HG02759 (cell line): ENCODE results near the gene INS.

Experiments
- ATAC-seq: cut with Tn5 transposase; IDR thresholded peaks from one replicate; pipeline ENCODE4 v1.9.1; 2021; ENCODE audit warnings: mild to moderate bottlenecking, moderate library complexity; ENCODE audit not compliant: unreplicated experiment

Gene INS

GRCh38 chr11:2167141-2168045 lies 6.4 kb upstream of the INS start:
- no peak for ATAC-seq

DNA sequence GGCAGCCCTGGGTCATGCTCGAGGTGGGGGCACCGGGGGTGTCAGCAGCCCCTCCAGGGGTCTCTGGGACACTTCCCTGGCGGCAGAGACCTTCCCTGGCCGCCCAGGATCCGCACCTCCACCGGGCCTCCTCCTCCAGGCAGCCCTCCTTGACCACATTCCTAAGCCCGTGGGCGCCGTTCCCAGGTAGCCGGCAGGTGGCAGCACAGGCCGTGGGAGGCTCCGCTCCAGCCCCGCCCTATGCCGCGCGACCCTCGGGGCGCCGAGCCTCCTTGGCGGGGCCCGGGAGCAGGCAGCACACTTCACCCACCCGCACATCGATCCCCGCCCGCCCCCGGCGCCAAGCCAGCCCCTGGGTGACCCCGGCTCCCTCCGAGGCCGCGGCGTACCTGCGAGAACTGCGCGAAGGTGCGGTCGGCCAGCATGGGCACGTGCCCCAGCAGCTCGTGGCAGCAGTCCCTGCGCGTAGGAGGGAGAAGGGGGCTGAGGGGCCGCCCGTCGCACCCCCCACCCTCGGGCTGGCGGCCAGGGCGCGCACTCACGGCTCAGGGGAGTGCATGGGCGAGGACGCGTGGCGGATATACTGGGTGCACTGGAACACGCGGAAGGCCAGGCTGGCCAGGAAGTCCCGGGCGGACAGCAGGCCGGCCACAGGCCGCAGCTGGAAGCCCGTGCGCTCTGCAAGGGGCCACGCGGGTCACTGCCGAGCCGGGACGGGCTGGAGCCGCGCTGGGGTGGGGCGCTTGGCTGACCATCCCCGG lies 5.3 kb upstream of the INS start:
- ATAC-seq = no peak

DNA sequence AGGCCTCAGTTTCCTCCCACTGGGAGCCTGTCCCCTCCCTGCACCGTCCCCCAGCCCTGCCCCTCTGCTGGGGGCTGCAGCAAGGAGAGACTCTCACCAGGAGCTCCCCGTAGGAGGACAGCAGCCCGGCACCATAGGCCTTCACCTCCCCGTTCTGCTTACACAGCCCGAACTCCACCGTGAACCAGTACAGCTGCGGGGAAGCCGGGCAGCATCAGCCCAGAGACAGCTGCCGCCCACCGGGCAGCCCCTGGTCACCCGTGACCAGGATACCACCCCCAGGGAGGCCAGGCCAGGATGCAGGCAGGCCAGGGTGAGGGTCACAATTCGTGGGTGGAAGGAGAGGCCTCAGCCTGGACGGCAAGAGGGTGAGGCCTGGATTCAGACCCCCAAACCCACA lies 4.6 kb upstream of the INS start:
- ATAC-seq = no peak

GRCh38 chr11:2164861-2165555 lies 4.0 kb upstream of the INS start:
- ATAC-seq = no peak

- no peak for ATAC-seq
Measured at GRCh38 chr11:2164081-2164480, 3.1 kb upstream of the INS start.

- no peak for ATAC-seq
Measured at GRCh38 chr11:2163428-2163978, 2.5 kb upstream of the INS start.

GRCh38 chr11:2159536-2160413 lies 1.2 kb downstream of the INS start:
- no peak for ATAC-seq

- no peak for ATAC-seq
Measured at GRCh38 chr11:2158966-2159365, 2.0 kb downstream of the INS start.

DNA sequence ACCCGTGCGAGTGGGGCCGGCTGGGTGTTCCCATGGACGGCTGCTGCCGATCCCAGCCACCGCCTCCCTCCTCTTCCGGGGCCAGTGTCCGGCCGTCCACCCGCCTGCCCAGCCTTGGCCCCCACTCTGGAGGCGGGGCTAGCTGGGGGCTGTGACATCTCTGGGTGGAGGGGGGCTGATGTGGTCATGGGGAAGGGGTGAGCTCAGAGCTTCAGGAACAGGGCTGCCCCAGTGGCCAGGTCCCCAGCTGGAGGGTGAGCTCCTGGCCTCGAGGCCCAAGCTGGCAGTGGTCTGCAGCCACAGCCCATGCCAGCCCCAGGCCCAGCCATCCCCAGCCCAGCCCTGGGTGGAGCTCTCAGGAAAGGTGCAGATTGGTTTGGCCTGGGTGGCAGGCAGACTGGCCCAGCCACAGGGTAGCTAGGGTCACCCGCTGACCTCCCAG lies 2.7 kb downstream of the INS start:
- ATAC-seq = no peak

- ATAC-seq = no peak
Measured at GRCh38 chr11:2157294-2158040, 3.5 kb downstream of the INS start.

DNA sequence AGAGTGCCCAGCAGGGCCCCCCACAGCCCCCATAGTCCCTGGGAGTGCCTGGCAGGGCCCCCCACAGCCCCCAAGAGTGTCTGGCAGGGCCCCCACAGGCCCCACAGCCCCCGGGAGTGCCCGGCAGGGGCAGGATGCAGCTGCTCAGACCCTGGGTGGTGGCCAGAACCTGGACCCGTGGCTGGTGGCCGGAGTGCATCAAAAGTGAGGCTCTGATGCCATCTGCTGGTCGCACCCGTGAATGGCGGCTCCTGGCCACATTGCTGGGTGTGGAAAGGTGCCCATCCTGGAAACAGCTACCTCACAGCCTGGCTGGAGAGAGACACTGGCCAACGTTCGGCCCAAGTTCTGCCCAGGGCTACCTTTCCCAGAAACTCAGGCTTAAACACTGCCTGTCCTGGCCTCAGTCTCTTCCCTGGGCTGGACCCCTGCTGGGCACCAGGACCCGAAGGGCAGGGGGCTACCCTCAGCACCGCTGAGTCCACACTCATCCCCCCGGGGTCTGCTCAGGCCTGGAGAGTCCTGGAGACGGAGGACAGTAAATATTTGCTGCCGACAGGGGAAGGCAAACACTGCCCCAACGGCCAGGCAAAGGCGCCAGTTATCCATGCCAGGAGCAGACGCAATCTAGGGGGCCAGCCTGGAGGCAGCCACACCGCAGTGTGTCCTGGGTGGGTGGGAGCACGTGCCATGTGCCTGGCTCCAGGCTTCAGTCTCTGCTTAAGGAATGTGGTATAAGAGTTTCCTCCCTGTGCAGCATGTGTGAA lies 4.4 kb downstream of the INS start:
- ATAC-seq = no peak

DNA sequence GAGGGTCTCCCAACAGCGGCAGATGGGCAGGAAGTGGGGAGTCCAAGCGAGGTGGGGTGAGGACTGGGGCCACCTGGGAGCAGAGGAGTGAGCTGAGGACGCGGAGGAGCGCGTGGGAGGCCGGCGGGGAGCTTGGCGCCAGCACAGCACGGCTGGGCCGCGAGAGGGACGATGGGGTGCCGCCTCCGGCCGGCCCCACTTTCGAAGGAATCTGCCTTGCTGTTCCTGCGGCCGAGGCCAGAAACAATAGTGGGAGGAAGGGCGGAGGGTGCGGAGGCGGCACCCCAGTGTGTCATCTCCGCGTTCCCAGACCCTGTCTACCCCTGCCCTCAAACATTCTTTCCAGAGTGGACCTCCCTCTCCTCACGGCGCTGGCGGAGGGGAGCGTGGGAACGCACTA lies 5.5 kb downstream of the INS start:
- ATAC-seq = no peak

- ATAC-seq = no peak
Measured at GRCh38 chr11:2154889-2155288, 6.1 kb downstream of the INS start.

GRCh38 chr11:2154195-2154585 lies 6.8 kb downstream of the INS start:
- no peak for ATAC-seq

- ATAC-seq = no peak
Measured at GRCh38 chr11:2153581-2154194, 7.3 kb downstream of the INS start.

- ATAC-seq = no peak
Measured at GRCh38 chr11:2151500-2152257, 9.3 kb downstream of the INS start.
